Measurements from ENCODE around the gene ID3. TPM values are rescaled to one million over a fixed set of nuclear protein-coding genes. Genes with fewer than 3 reads are reported as not detected.
A peak's percentile ranks its signal among the peaks of the same experiment; 100 is the strongest.

ID3 gene
- total and polyA plus RNA-seq, 12 donors = 28.8 to 213 (median 109) TPM

- no peaks in the 10 kb centered on the region for H3K9me3 ChIP-seq (replicated peaks in 1 of 3)
- WGBS, 4 donors = 13 to 21% (median 18%) methylated on average over 6 of the region's 6 CpGs
- peak overlapping the region; percentile 61 to 91 (median 80) for H3K27ac ChIP-seq
- peaks cover 10 to 52% of the 10 kb centered on the region in 2 donors for H3K4me1 ChIP-seq (replicated peaks in 1 of 2)
- no peaks in the 10 kb centered on the region for H3K27me3 ChIP-seq
- TF ChIP-seq CTCF (IDR thresholded peaks at IDR 0.05) (no peak), POLR2A (IDR thresholded peaks at IDR 0.05) (no peak)
- H3K36me3 ChIP-seq (replicated peaks in 1 of 2) = no peaks in the 10 kb centered on the region
- DNase-seq = no peak
- H3K4me3 ChIP-seq = peak overlapping the region in 2 of 4 donors; percentile 64 to 65
- intact Hi-C loops (cut with DNase I) = no loop called here
Measured at GRCh38 chr1:23559985-23560741, 862 bp upstream of the ID3 start.

DNA sequence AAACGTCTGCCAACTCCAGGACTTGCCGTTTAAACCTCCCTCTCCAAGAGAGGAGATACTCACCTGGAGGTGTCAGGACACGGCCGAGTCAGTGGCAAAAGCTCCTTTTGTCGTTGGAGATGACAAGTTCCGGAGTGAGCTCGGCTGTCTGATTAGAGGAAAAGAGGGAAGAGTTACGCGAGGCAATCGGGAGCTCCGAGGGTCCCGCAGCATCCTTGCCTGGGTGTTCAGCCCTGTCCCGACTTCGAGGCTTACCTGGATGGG, 497 bp downstream of the ID3 start:
- WGBS, 4 donors = 0 to 20% (median 5%) methylated on average over 2 to 14 of the region's 14 CpGs
- TF ChIP-seq POLR2A (IDR thresholded peaks at IDR 0.05) = no peak
- TF ChIP-seq CTCF (IDR thresholded peaks at IDR 0.05) = no peak
- peak overlapping the region in 3 of 4 donors; percentile 50 to 65 (median 64) for H3K4me3 ChIP-seq
- intact Hi-C loops (cut with DNase I) = no loop called here
- peak overlapping the region; percentile 61 to 91 (median 76) for H3K27ac ChIP-seq
- H3K4me1 ChIP-seq (replicated peaks in 1 of 2) = peaks cover 19 to 55% of the 10 kb centered on the region in 2 donors
- no peak for DNase-seq
- no peaks in the 10 kb centered on the region for H3K27me3 ChIP-seq
- H3K36me3 ChIP-seq (replicated peaks in 1 of 2) = no peaks in the 10 kb centered on the region
- no peaks in the 10 kb centered on the region for H3K9me3 ChIP-seq (replicated peaks in 1 of 3)

DNA sequence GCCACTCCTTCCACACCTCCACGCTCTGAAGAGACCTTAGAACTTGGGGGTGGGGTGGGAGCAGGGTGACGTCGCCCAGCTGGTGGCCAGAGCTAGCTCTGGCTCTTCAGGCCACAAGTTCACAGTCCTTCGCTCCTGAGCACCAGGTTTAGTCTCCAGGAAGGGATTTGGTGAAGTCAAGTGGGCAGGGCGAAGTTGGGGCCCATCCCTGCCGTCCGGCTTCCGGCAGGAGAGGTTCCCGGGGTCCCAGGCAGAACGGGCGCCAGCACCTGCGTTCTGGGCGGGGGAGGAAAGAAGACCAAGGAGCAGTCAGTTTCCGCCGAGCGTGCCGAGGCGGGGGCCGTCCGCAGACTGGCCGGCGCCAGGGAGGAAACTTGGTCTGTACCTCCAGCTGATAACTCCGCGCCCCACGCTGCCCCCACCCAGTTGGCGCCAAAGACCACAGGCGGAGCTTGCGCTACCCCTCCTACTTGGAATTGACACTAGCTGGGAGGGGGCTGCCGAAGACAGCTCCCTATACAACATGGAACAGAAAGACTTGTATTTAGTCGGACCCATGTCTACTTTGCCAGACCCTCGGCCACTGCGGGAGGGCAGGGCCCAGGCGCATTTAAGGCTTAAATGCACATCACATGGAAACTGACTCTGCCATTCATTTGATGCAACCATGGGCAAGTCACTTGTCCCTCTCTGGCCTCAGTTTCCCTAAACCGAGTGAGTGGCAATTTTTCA, 995 bp downstream of the ID3 start:
- H3K36me3 ChIP-seq (replicated peaks in 1 of 2) = no peaks in the 10 kb centered on the region
- intact Hi-C loops (cut with DNase I) = no loop called here
- H3K27ac ChIP-seq = peak overlapping the region in 4 of 5 donors; percentile 68 to 91 (median 82)
- no peaks in the 10 kb centered on the region for H3K27me3 ChIP-seq
- peak overlapping the region in 3 of 4 donors; percentile 50 to 65 (median 64) for H3K4me3 ChIP-seq
- TF ChIP-seq CTCF (IDR thresholded peaks at IDR 0.05) (no peak), POLR2A (IDR thresholded peaks at IDR 0.05) (peak in 1 of 2 donors; percentile 23)
- peak in 4 of 7 donors; percentile 38 to 66 (median 48) for DNase-seq
- H3K4me1 ChIP-seq (replicated peaks in 1 of 2) = peaks cover 19 to 54% of the 10 kb centered on the region in 2 donors
- 21 to 33% (median 29%) methylated on average over 29 to 34 of the region's 34 CpGs for WGBS, 4 donors
- H3K9me3 ChIP-seq (replicated peaks in 1 of 3) = no peaks in the 10 kb centered on the region

DNA sequence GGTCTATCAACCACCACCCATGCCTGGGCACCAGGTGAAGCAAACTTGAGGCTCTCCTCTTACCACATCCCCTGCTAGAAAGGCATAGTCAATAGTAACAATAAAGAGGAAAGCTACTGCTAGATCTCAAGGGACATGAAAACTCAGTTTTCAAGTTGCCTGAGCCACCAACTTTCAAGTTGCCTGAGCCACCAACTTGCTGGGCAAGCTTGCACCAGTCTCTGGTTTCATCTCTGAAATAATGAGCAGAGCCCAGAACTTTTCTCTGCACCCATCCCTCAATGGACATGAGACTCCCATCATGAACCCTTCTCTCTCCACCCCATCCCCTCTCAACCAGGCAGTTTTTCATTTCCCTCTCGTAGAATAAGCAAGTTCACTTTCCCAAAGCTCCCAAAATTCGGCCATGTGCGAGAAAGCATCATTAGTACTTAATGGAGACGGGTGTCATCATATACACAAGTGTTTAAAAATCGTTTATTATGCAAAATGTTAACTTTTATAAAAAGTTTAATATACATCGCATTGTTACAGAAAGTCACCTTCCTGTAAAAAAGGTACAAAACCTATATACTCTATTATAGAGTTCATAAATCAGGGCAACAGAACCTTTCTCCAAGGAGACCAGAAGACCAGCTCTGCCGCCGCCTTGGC, 1.7 kb downstream of the ID3 start:
- Histone ChIP-seq H3K4me1 (replicated peaks in 1 of 2) (peaks cover 19 to 46% of the 10 kb centered on the region in 2 donors), H3K27me3 (no peaks in the 10 kb centered on the region), H3K9me3 (replicated peaks in 1 of 3) (no peaks in the 10 kb centered on the region), H3K4me3 (peak overlapping the region in 2 of 4 donors; percentile 64 to 65), H3K36me3 (replicated peaks in 1 of 2) (no peaks in the 10 kb centered on the region), H3K27ac (peak overlapping the region in 4 of 5 donors; percentile 68 to 91 (median 82))
- 54 to 64% (median 61%) methylated on average over 8 of the region's 8 CpGs for WGBS, 4 donors
- TF ChIP-seq CTCF (IDR thresholded peaks at IDR 0.05) = no peak
- TF ChIP-seq POLR2A (IDR thresholded peaks at IDR 0.05) = no peak
- intact Hi-C loops (cut with DNase I) = no loop called here
- DNase-seq = no peak
